HCT116 (cell line): ENCODE measurements around the gene OVOL2. TPM values are rescaled to one million over a fixed set of nuclear protein-coding genes. Genes with fewer than 3 reads are reported as not detected.

Source experiments
- ATAC-seq: fragments of 200-7000 bp; cut with Tn5 transposase; 2 replicates; pipeline ENCODE4 v1.9.1; 2020; ENCODE audit warnings: mild to moderate bottlenecking, moderate library complexity
- BruUV-seq: library from RNA; stranded (reverse); fragments of 400-500 nt; replicated peaks from 2 replicates; lab custom pipeline; 2021; lab: Mats Ljungman, UMichigan
- CTCF ChIA-PET: fragments of 300-600 bp; sonication (Branson Sonifier 250); formaldehyde crosslinking; loops from one replicate; lab custom pipeline; 2021; ENCODE audit warnings: antibody characterized with exemption; lab: Charles Lee
- POLR2A ChIA-PET: fragments of 300-600, 350-600 bp; sonication (Branson Sonifier 250); formaldehyde crosslinking; loops from one replicate; lab custom pipeline; 2021; ENCODE audit warnings: antibody characterized with exemption; lab: Charles Lee
- RAD21 ChIA-PET, 2 experiments: fragments of 300-600 bp; sonication (Branson Sonifier 250); formaldehyde crosslinking; loops; one replicate each; lab custom pipeline; 2023; ENCODE audit warnings: low total read pairs in 2 of 2; ENCODE audit not compliant: uncharacterized antibody in 2 of 2, unreplicated experiment in 2 of 2, low non-redundant PET in 1 of 2; lab: Charles Lee
- DNase-seq: peaks from one replicate; pipeline ENCODE4 v3.0.0-alpha.2; 2010; ENCODE audit warnings: low read depth, low spot score
- H2AFZ ChIP-seq: fragments of 200-600 bp; shearing (Covaris generic), sonication (generic); 2 replicates; pipeline ENCODE4 v1.6.1; 2017; ENCODE audit warnings: low read depth, mixed run types, mixed read lengths, antibody characterized with exemption, low read length; ENCODE audit not compliant: poor library complexity, severe bottlenecking
- H3K27ac ChIP-seq: 2 replicates; pipeline ENCODE4 v1.5.1; 2012; ENCODE audit warnings: low read depth, low read length
- H3K27me3 ChIP-seq: fragments of 200-600 bp; sonication (generic); 2 replicates; pipeline ENCODE4 v1.6.1; 2016; ENCODE audit warnings: mixed run types, low read length, mixed read lengths; ENCODE audit not compliant: insufficient read depth
- H3K36me3 ChIP-seq, 2 experiments: fragments of 200-500 bp in 1 of 2; fragments of 200-600 bp in 1 of 2; sonication (Bioruptor generic) in 1 of 2; sonication (generic) in 1 of 2; 2 replicates each; pipeline versions ENCODE4 v1.5.1 to v1.6.1; 2014 to 2016; ENCODE audit warnings: low read length in 2 of 2, inconsistent platforms in 1 of 2, mixed read lengths in 1 of 2, mixed run types in 1 of 2; ENCODE audit not compliant: insufficient read depth in 2 of 2, control insufficient read depth in 1 of 2
- H3K4me1 ChIP-seq, 2 experiments: fragments of 200-600 bp in 1 of 2; sonication (generic) in 1 of 2; 2 replicates each; pipeline versions ENCODE4 v1.5.1 to v1.6.1; 2012 to 2017; ENCODE audit warnings: low read length in 2 of 2, inconsistent platforms in 1 of 2, mild to moderate bottlenecking in 1 of 2, mixed read lengths in 1 of 2, mixed run types in 1 of 2, moderate library complexity in 1 of 2; ENCODE audit not compliant: insufficient read depth in 2 of 2, control insufficient read depth in 1 of 2
- H3K4me2 ChIP-seq: fragments of 200-600 bp; sonication (generic); 2 replicates; pipeline ENCODE4 v1.6.1; 2017; ENCODE audit warnings: mixed run types, low read length, mixed read lengths
- H3K4me3 ChIP-seq, 2 experiments: fragments of 200-600 bp in 1 of 2; sonication (generic) in 1 of 2; replicated peaks in 1 of 2; 2 replicates each; pipeline ENCODE4 v1.5.1; 2011 to 2016; ENCODE audit warnings: low read length in 2 of 2, control low read depth in 1 of 2, low read depth in 1 of 2, mild to moderate bottlenecking in 1 of 2, mixed read lengths in 1 of 2, mixed run types in 1 of 2
- H3K79me2 ChIP-seq: fragments of 200-600 bp; sonication (generic); 2 replicates; pipeline ENCODE4 v1.6.1; 2017; ENCODE audit warnings: mild to moderate bottlenecking, mixed run types, low read length, moderate library complexity, mixed read lengths; ENCODE audit not compliant: insufficient read depth
- H3K9ac ChIP-seq: fragments of 200-600 bp; sonication (generic); 2 replicates; pipeline ENCODE4 v1.6.1; 2016; ENCODE audit warnings: low read length, mixed read lengths
- H3K9me2 ChIP-seq: fragments of 200-600 bp; sonication (generic), shearing (Covaris generic); 2 replicates; pipeline ENCODE4 v1.6.1; 2017; ENCODE audit warnings: mixed run types, mild to moderate bottlenecking, moderate library complexity; ENCODE audit not compliant: insufficient read depth
- H3K9me3 ChIP-seq, 2 experiments: fragments of 200-500 bp in 1 of 2; fragments of 200-600 bp in 1 of 2; sonication (Bioruptor generic) in 1 of 2; sonication (generic) in 1 of 2; 2 replicates each; pipeline ENCODE4 v1.6.1; 2014 to 2017; ENCODE audit warnings: low read length in 2 of 2, mixed read lengths in 2 of 2, inconsistent platforms in 1 of 2, low read depth in 1 of 2, mild to moderate bottlenecking in 1 of 2, mixed run types in 1 of 2, moderate library complexity in 1 of 2; ENCODE audit not compliant: control insufficient read depth in 1 of 2, insufficient read depth in 1 of 2
- H4K20me1 ChIP-seq: fragments of 200-600 bp; sonication (generic), shearing (Covaris generic); 2 replicates; pipeline ENCODE4 v1.6.1; 2017; ENCODE audit warnings: mixed run types, mild to moderate bottlenecking, moderate library complexity; ENCODE audit not compliant: insufficient read depth
- ATF3 ChIP-seq: IDR thresholded peaks from 2 replicates; pipeline ENCODE4 v1.6.1; 2012
- CEBPB ChIP-seq: IDR thresholded peaks from 2 replicates; pipeline ENCODE4 v1.6.1; 2012; ENCODE audit warnings: low read depth
- EZH2 ChIP-seq: fragments of 200-600 bp; sonication (generic); IDR thresholded peaks from 2 replicates; pipeline ENCODE4 v1.6.1; 2017; ENCODE audit warnings: antibody characterized with exemption, mixed run types
- EZH2phosphoT487 ChIP-seq: fragments of 200-600 bp; IDR thresholded peaks from 2 replicates; pipeline ENCODE4 v1.6.1; 2018; ENCODE audit warnings: antibody characterized with exemption, borderline replicate concordance
- POLR2A ChIP-seq: IDR thresholded peaks from 2 replicates; pipeline ENCODE4 v1.7.0; 2011; ENCODE audit warnings: borderline replicate concordance; ENCODE audit not compliant: insufficient read depth, insufficient read length; ENCODE audit errors: extremely low read depth
- POLR2AphosphoS5 ChIP-seq: IDR thresholded peaks from 2 replicates; pipeline ENCODE4 v1.6.1; 2011; ENCODE audit warnings: mild to moderate bottlenecking, low read depth, low read length, moderate library complexity
- RAD21 ChIP-seq: IDR thresholded peaks from 2 replicates; pipeline ENCODE4 v1.6.1; 2012; ENCODE audit warnings: low read depth, mild to moderate bottlenecking
- SIN3A ChIP-seq: IDR thresholded peaks from 2 replicates; pipeline ENCODE4 v1.6.1; 2012; ENCODE audit warnings: low read depth
- SP1 ChIP-seq: IDR thresholded peaks from 2 replicates; pipeline ENCODE4 v1.6.1; 2012; ENCODE audit warnings: low read depth
- intact Hi-C: fragments of 100-400 bp; cut with micrococcal nuclease; formaldehyde crosslinking; loops from 2 replicates; pipeline ENCODE4 v1.10.0; 2022
- total RNA-seq: library from RNA; stranded (reverse); gene quantifications from one replicate; pipeline ENCODE4 v1.2.1, GENCODE V29; 2021; ENCODE audit not compliant: unreplicated experiment
- TF ChIP-seq, protein P1 (sequence below): IDR thresholded peaks from 2 replicates; pipeline ENCODE4 v1.6.1; 2012
- TF ChIP-seq, protein P2 (sequence below), 3 experiments: fragments of 200-600 bp in 1 of 3; sonication (generic) in 1 of 3; IDR thresholded peaks in 2 of 3; conservative IDR thresholded peaks in 1 of 3; 2 replicates each; pipeline ENCODE4 v1.5.1; 2012 to 2017; ENCODE audit warnings: low read depth in 2 of 3, low read length in 2 of 3, antibody characterized with exemption in 1 of 3, borderline replicate concordance in 1 of 3, control low read depth in 1 of 3, mild to moderate bottlenecking in 1 of 3, mixed read lengths in 1 of 3, mixed run types in 1 of 3, moderate library complexity in 1 of 3; ENCODE audit not compliant: insufficient read depth in 1 of 3

OVOL2 gene
- total RNA-seq, 1 experiment from 2014 or later, result 0.86 TPM

- Histone ChIP-seq H3K27ac (no peak overlapping the region), H3K9me3 (no peaks in the 10 kb centered on the region), H3K4me2 (no peak overlapping the region), H3K27me3 (no peaks in the 10 kb centered on the region), H3K9ac (no peak overlapping the region), H3K4me1 (no peaks in the 10 kb centered on the region), H3K79me2 (no peaks in the 10 kb centered on the region), H3K4me3 (no peak overlapping the region), H3K36me3 (no peaks in the 10 kb centered on the region), H2AFZ (no peak overlapping the region), H3K9me2 (no peaks in the 10 kb centered on the region), H4K20me1 (no peaks in the 10 kb centered on the region)
- RAD21 ChIA-PET, result no interaction called here
- TF ChIP-seq, protein P1, sequence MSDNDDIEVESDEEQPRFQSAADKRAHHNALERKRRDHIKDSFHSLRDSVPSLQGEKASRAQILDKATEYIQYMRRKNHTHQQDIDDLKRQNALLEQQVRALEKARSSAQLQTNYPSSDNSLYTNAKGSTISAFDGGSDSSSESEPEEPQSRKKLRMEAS, result no peak
- TF ChIP-seq POLR2A (no peak), CEBPB (no peak), POLR2AphosphoS5 (no peak), RAD21 (no peak), EZH2phosphoT487 (no peak), SP1 (no peak), EZH2 (no peak), ATF3 (no peak), SIN3A (no peak)
- TF ChIP-seq, protein P2, sequence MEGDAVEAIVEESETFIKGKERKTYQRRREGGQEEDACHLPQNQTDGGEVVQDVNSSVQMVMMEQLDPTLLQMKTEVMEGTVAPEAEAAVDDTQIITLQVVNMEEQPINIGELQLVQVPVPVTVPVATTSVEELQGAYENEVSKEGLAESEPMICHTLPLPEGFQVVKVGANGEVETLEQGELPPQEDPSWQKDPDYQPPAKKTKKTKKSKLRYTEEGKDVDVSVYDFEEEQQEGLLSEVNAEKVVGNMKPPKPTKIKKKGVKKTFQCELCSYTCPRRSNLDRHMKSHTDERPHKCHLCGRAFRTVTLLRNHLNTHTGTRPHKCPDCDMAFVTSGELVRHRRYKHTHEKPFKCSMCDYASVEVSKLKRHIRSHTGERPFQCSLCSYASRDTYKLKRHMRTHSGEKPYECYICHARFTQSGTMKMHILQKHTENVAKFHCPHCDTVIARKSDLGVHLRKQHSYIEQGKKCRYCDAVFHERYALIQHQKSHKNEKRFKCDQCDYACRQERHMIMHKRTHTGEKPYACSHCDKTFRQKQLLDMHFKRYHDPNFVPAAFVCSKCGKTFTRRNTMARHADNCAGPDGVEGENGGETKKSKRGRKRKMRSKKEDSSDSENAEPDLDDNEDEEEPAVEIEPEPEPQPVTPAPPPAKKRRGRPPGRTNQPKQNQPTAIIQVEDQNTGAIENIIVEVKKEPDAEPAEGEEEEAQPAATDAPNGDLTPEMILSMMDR (IDR thresholded peaks at IDR 0.05 in 2 of 3, conservative IDR thresholded peaks at IDR 0.05 in 1 of 3; ENCODE audit: borderline replicate concordance in 1 of 3, insufficient read depth in 1 of 3, low read depth in 2 of 3, low read length in 2 of 3), result no peak
- ATAC-seq (no peak), DNase-seq (no peak)
- POLR2A ChIA-PET, result no interaction called here
- no TSS peak for BruUV-seq
- intact Hi-C loops, result no loop called here
- CTCF ChIA-PET, result no interaction called here
Measured at GRCh38 chr20:18012901-18013300, 44.8 kb downstream of the OVOL2 start.
